HCEC 1CT (cell line): ENCODE data around the gene KASH5.
"Not testable (repeated sequence)": the region's sequence is repeated elsewhere in the genome, so short reads cannot be mapped to it uniquely, and the experiment has no call there.

Source experiments
- DNase-seq: peaks from one replicate; pipeline ENCODE4 v3.0.0-alpha.2; 2017

The KASH5 gene

DNA sequence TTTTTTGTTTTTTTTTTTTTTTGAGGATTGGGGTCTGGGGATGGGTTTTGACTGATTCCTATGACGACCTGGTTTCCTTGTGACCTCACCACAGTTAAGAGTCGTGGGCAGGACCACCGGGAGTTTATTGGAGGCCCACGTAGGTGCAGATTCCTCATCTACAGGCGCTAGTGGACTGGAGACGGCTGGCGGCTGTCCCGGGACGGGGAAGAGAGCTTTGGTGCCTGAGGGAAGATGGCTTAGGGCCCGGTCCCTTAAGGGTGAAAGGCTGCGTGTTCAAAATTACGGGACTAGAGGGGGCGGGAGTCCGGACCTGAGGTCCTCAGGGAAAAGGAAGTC is 25.2 kb upstream of the KASH5 start:
- DNase-seq: no peak

DNA sequence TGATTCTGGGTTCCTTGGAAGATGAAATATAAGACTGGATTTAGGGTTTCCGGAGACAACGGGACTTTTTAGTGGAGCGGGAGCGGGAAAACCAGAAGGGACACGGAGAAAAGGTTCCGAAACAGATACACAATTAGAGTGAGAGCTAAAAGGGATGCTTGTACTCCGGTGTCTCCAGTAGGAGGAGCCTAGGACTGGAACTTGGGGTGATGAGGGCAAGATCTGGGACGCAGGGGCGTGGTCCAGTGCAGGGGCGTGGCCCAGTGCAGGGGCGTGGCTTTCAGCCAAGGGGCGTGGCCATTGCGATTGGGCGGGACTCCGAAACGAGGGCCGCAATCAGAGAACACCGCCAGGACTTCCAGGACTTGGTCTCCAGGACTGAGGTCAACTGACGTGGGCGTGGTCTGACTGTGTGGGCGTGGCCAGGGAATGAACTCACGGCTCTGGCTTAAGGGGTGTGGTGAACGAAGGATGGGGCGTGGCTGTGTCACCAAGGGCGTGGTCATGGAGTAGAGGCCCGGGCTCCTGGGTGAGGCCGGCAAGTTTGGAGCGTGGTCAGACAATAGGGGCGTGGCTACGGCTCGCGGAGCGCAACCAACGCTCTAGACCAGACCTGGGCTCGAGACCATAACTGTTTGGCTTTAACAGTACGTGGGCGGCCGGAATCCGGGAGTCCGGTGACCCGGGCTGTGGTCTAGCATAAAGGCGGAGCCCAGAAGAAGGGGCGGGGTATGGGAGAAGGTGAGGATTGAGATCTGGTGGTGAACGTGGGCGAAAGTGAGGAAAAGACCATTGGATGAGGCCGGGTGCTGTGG is 24.6 kb upstream of the KASH5 start, which contains the start of gene DKKL1:
Gene DKKL1 (plus strand): TSS at position 610 of the 815 bp plus-strand sequence. CDS start 122 bp downstream, at position 732.
- DNase-seq: peak; percentile 98

- no peak for DNase-seq
Measured at GRCh38 chr19:49364083-49364737, 23.8 kb upstream of the KASH5 start.

DNA sequence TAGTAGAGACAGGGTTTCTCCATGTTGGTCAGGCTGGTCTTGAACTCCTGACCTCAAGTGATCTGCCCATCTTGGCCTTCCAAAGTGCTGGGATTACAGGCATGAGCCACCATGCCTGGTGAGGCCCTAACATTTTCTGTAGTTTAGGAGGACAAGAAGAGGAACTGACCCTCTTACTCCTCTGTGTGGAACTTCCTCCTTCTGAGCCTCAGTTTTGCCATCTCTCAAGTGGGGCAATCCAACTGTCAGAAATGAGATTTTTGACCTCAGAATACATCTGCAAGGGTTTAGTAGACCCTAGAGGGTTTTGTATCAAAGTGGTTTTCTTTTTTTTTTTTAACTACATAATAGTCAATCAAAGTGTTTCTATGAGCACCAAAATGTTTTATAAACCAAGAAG is 21.9 kb upstream of the KASH5 start:
- no peak for DNase-seq

- DNase-seq: no peak
Measured at GRCh38 chr19:49368711-49369358, 19.2 kb upstream of the KASH5 start.

DNA sequence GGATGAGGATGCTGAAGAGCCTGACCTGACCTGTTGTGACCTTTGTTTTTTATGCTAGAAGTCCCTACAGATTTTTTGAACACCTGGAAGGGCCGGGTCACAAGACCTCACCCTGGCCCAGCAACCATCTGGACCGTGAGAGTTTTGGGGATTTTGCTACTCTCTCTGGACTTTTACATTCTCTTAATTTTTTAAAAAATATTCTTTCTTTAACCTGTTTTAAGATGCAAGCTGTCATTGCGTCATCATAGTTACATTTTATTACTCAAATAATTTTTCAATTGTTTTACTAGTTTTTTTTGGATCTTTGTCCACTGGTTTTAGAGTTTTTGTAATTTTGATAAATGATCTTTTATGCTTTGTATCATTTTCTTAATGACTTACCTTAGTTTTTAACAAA is 16.9 kb upstream of the KASH5 start:
- no peak for DNase-seq

DNA sequence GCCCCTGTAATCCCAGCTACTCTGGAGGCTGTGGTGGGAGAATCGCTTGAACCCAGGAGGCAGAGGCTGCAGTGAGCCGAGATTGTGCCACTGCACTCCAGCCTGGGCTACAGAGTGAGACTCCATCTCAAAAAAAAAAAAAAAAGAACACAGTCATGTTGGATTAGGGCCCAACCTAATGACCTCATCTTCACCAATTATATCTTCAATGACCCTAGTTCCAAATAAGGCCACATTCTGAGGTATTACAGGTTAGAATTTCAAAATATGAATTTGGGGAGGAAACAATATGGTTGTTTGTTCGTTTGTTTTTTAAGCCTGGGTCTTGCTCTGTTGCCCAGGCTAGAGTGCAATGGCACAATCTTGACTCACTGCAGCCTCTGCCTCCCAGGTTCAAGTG is 14.9 kb upstream of the KASH5 start:
- not testable (repeated sequence) for DNase-seq

DNA sequence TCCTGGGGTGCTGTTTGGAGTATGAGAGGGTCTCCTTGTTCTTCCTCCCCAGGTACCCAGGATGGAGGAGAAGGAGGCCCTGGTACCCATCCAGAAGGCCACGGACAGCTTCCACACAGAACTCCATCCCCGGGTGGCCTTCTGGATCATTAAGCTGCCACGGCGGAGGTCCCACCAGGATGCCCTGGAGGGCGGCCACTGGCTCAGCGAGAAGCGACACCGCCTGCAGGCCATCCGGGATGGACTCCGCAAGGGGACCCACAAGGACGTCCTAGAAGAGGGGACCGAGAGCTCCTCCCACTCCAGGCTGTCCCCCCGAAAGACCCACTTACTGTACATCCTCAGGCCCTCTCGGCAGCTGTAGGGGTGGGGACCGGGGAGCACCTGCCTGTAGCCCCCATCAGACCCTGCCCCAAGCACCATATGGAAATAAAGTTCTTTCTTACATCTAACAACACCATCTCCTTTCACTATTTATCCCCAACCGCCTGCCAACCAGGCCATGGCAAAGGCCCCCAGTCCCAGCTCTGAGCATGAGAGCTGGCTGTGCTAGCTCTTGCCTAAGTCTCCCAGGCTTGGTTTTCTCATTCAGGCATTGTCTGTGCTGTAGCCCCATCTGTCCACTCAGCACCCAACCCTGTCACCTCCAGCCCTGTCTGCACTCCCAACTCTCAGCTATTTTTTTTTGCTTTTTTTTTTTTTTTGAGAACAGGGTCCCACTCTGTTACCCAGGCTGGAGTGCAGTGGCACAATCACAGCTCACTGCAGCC is 13.2 kb upstream of the KASH5 start:
- no peak for DNase-seq

DNA sequence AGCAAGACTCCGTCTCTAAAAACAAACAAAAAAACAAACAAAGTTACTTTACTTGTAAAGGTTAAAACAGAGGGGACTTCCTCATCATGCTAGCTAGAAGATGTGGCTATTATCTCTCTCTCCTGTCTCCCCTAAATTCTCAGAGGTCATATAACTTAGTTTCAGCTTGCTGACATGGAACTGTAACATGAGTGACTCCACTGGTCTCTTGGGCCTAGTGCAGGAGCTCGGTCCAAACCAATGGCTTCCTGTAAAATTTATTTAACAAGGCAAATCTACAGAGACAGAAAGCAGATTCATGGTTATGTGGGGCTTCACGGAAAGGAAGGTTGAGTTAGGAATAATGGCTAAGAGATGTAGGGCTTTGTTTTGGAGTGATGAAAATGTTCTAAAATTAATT is 9.5 kb upstream of the KASH5 start:
- DNase-seq: no peak

DNA sequence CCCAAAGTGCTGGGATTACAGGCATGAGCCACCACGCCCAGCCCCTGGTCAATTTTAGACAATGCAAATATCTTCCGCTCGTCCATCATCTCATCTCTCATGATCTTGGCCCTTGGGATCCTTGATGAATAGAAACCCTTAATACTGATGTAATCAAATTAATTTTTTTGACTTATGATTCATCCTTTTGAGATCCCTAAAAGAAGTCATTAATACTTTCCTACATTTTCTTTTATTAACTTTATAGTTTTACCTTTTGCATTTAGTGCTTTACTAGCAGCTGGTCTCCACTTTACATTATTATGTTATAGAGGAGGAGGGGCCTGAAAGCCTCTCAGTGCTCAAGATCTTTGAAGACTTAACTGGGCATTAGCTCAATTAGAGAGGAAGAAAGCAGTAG is 7.7 kb upstream of the KASH5 start:
- no peak for DNase-seq

DNA sequence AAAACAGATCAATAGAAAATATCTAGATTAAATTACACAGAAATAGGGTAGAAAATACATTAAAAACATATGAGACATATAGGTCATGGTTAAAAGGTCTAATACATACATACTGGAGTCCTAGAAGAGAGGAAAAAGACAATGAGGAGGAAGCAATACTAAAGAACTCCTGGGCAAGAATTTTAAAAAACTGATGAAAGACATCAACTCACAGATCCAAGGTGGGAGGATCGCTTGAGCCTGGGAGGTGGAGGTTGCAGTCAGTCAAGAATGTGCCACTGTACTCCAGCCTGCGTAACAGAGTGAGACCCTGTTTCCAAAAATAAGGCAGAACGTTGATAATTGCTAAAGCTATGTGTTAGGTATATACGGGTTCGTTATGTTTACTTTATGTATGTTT is 5.4 kb upstream of the KASH5 start:
- DNase-seq: no peak

DNA sequence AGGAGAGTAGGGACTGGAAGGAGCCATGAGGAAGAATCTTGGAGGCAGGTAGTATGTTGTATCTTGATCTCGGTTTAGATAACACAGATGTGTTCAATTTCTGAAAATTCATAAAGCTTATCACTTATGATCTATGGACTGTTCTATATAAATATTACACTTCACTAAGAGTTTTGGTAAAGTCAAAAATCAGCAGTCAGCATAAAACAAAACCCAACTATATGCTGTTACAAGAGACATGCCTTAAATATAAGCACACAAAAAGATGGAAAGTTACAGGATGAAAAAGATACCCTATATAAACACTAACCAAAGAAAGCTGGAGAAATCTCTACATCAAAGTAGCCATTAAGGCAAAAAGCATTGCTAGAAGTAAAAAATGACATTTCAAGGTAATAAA is 4.5 kb upstream of the KASH5 start:
- DNase-seq: no peak

- DNase-seq: no peak
Measured at GRCh38 chr19:49389406-49389805, 1.4 kb downstream of the KASH5 start.

- no peak for DNase-seq
Measured at GRCh38 chr19:49390131-49390928, 2.3 kb downstream of the KASH5 start.

- DNase-seq: no peak
Measured at GRCh38 chr19:49390929-49391359, 2.9 kb downstream of the KASH5 start.

GRCh38 chr19:49391581-49392399 is 3.7 kb downstream of the KASH5 start:
- DNase-seq: peak; percentile 53

GRCh38 chr19:49393881-49394280 is 5.8 kb downstream of the KASH5 start:
- DNase-seq: no peak

GRCh38 chr19:49395581-49396407 is 7.7 kb downstream of the KASH5 start:
- no peak for DNase-seq

DNA sequence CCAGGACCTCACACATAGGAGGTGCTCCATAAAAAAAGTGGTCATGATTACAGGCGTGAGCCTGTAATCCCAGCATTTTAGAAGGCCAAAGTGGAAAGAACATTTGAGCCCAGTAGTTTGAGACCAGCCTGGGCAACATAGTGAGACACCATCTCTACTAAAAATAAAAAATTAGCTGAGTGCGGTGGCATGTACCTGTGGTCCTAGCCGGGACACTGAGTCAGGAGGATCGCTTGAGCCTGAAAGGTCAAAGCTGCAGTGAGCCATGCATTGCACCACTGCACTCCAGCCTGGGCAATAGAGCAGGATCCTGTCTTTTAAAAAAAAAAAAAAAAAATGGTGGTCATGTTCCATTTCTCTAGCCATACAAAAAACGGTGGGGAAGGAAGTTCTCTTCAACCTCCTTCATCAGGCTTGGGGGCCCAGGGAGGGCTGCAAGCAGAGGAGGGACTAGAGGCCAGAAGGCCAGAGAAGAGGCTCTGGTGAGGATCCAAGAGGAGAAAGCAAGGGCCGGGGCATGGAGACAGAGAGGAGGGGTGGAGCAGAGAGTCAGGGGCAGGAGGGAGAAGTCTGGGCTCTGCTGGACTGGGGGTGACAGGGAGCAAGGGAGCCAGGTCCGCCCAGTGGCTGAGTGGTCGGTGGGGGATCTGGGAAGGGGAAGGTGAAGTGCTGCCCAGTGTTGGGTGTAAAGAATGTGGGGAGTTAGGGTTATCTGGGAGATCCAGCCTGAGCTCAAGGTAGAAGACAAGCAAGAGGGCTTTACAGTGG is 8.9 kb downstream of the KASH5 start:
- DNase-seq: no peak
